GM23338 (cell line): Measurements from ENCODE around the gene TUBB2A.

Source experiments
- POLR2AphosphoS5 ChIP-seq: IDR thresholded peaks from 2 replicates; pipeline ENCODE4 v1.6.1; 2016; ENCODE audit warnings: antibody characterized with exemption, low read depth
- TF ChIP-seq, protein P1 (sequence below), 2 experiments: fragments of 200-600 bp in 1 of 2; sonication (generic) in 1 of 2; conservative IDR thresholded peaks; 2 replicates each; pipeline versions ENCODE4 v1.5.1 to v1.6.1; 2016 to 2017; ENCODE audit warnings: antibody characterized with exemption in 2 of 2, low read depth in 2 of 2, mild to moderate bottlenecking in 2 of 2, moderate library complexity in 1 of 2

GRCh38 chr6:3119040-3119723 is 38.2 kb downstream of the TUBB2A start:
- no peak for TF ChIP-seq POLR2AphosphoS5
- TF ChIP-seq, protein P1, sequence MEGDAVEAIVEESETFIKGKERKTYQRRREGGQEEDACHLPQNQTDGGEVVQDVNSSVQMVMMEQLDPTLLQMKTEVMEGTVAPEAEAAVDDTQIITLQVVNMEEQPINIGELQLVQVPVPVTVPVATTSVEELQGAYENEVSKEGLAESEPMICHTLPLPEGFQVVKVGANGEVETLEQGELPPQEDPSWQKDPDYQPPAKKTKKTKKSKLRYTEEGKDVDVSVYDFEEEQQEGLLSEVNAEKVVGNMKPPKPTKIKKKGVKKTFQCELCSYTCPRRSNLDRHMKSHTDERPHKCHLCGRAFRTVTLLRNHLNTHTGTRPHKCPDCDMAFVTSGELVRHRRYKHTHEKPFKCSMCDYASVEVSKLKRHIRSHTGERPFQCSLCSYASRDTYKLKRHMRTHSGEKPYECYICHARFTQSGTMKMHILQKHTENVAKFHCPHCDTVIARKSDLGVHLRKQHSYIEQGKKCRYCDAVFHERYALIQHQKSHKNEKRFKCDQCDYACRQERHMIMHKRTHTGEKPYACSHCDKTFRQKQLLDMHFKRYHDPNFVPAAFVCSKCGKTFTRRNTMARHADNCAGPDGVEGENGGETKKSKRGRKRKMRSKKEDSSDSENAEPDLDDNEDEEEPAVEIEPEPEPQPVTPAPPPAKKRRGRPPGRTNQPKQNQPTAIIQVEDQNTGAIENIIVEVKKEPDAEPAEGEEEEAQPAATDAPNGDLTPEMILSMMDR (conservative IDR thresholded peaks at IDR 0.05; ENCODE audit: low read depth in 2 of 2), result no peak
